HepG2 (cell line): Measurements from ENCODE around the gene PPFIA3. TPM values are rescaled to one million over a fixed set of nuclear protein-coding genes. Genes with fewer than 3 reads are reported as not detected.
A peak's percentile ranks its signal among the peaks of the same experiment; 100 is the strongest.

Source experiments
- AGO2 ChIP-seq: fragments of 200-400 bp; formaldehyde crosslinking; optimal IDR thresholded peaks from 2 replicates; pipeline ENCODE3; 2017; ENCODE audit warnings: mild to moderate bottlenecking, low read depth, low read length, moderate library complexity
- DBP ChIP-seq: sonication (generic); formaldehyde crosslinking; IDR thresholded peaks from 2 replicates; pipeline ENCODE4 v1.4.0; 2020; ENCODE audit warnings: missing genetic modification reagents; ENCODE audit errors: not compliant biosample characterization
- FOXK2 ChIP-seq: fragments of 450-650 bp; IDR thresholded peaks from 2 replicates; pipeline ENCODE4 v1.6.1; 2016
- KDM5B ChIP-seq: sonication (generic); formaldehyde crosslinking; IDR thresholded peaks from 2 replicates; pipeline ENCODE4 v1.4.0; 2020; ENCODE audit warnings: missing genetic modification reagents, mild to moderate bottlenecking, borderline replicate concordance
- POGZ ChIP-seq: sonication (generic); formaldehyde crosslinking; IDR thresholded peaks from 2 replicates; pipeline ENCODE4 v1.4.0; 2020; ENCODE audit warnings: mild to moderate bottlenecking, missing genetic modification reagents
- RELA ChIP-seq: sonication (generic); formaldehyde crosslinking; IDR thresholded peaks from 2 replicates; pipeline ENCODE4 v1.4.0; 2020; ENCODE audit warnings: missing genetic modification reagents
- RXRA ChIP-seq: sonication (generic); formaldehyde crosslinking; IDR thresholded peaks from 2 replicates; pipeline ENCODE4 v1.5.1; 2020; ENCODE audit warnings: missing genetic modification reagents
- SALL2 ChIP-seq: sonication (generic); formaldehyde crosslinking; IDR thresholded peaks from 2 replicates; pipeline ENCODE4 v1.8.1; 2023; ENCODE audit warnings: mild to moderate bottlenecking, missing genetic modification reagents, inconsistent platforms
- ZBTB38 ChIP-seq: sonication (generic); formaldehyde crosslinking; IDR thresholded peaks from 2 replicates; pipeline ENCODE4 v1.5.1; 2020; ENCODE audit warnings: mild to moderate bottlenecking, missing genetic modification reagents
- ZNF207 ChIP-seq: fragments of 450-650 bp; IDR thresholded peaks from 2 replicates; pipeline ENCODE4 v1.6.1; 2016; ENCODE audit warnings: antibody characterized with exemption, borderline replicate concordance
- ZNF33A ChIP-seq: sonication (generic); formaldehyde crosslinking; IDR thresholded peaks from 2 replicates; pipeline ENCODE4 v1.5.1; 2020; ENCODE audit warnings: missing genetic modification reagents, mild to moderate bottlenecking, moderate library complexity, borderline replicate concordance
- ZNF441 ChIP-seq: sonication (generic); formaldehyde crosslinking; IDR thresholded peaks from 2 replicates; pipeline ENCODE4 v1.7.0; 2021; ENCODE audit warnings: missing genetic modification reagents, borderline replicate concordance
- ZNF576 ChIP-seq: sonication (generic); formaldehyde crosslinking; IDR thresholded peaks from 2 replicates; pipeline ENCODE4 v1.4.0; 2020; ENCODE audit warnings: mild to moderate bottlenecking, missing genetic modification reagents
- ZNF605 ChIP-seq: sonication (generic); formaldehyde crosslinking; IDR thresholded peaks from 2 replicates; pipeline ENCODE4 v1.8.0; 2022; ENCODE audit warnings: mild to moderate bottlenecking, missing genetic modification reagents
- ZNF616 ChIP-seq: sonication (generic); formaldehyde crosslinking; IDR thresholded peaks from 2 replicates; pipeline ENCODE4 v1.5.0; 2020; ENCODE audit warnings: low read depth, mild to moderate bottlenecking, missing genetic modification reagents
- ZNF724P ChIP-seq: sonication (generic); formaldehyde crosslinking; IDR thresholded peaks from 2 replicates; pipeline ENCODE4 v1.8.0; 2022; ENCODE audit warnings: missing genetic modification reagents, borderline replicate concordance
- ZNF761 ChIP-seq: sonication (generic); formaldehyde crosslinking; conservative IDR thresholded peaks from 2 replicates; pipeline ENCODE4 v1.4.0; 2020; ENCODE audit warnings: mild to moderate bottlenecking, missing genetic modification reagents
- ZSCAN9 ChIP-seq: IDR thresholded peaks from 2 replicates; pipeline ENCODE4 v1.6.1; 2016; ENCODE audit warnings: borderline replicate concordance
- polyA plus RNA-seq, 8 experiments: library from polyadenylated mRNA; depleted of rRNA in 3 of 8; stranded (reverse) in 7 of 8; unstranded in 1 of 8; fragments of >200 nt; fragmentation: Illumina TruSeq in 4 of 8; extraction: Trizol in 4 of 8; gene quantifications; 2 replicates each; pipeline versions ENCODE4 v1.2.1 to v1.2.3, GENCODE V29; 2011 to 2016; ENCODE audit warnings: low read depth in 4 of 8, missing spikeins in 1 of 8, mixed read lengths in 1 of 8; ENCODE audit not compliant: insufficient read depth in 1 of 8
- total RNA-seq, 5 experiments: library from RNA; depleted of rRNA; stranded (reverse); fragments of >200 nt; fragmentation: Illumina TruSeq; extraction: Trizol; gene quantifications; 2 replicates each; pipeline ENCODE4 v1.2.3, GENCODE V29; 2016; ENCODE audit warnings: low read depth in 1 of 5
- TF ChIP-seq, protein P1 (sequence below): sonication (generic); formaldehyde crosslinking; IDR thresholded peaks from 2 replicates; pipeline ENCODE4 v1.4.0; 2020; ENCODE audit warnings: missing genetic modification reagents, borderline replicate concordance
- TF ChIP-seq, protein P2 (sequence below): sonication (generic); formaldehyde crosslinking; conservative IDR thresholded peaks from 2 replicates; pipeline ENCODE4 v1.8.0; 2022; ENCODE audit warnings: low read depth, missing genetic modification reagents

Gene PPFIA3
- total and polyA plus RNA-seq, 2 of the 13 experiments (the other 11 are each of a cell fraction or from before 2014, with no cell fraction given): 6.7 to 8.6 TPM

DNA sequence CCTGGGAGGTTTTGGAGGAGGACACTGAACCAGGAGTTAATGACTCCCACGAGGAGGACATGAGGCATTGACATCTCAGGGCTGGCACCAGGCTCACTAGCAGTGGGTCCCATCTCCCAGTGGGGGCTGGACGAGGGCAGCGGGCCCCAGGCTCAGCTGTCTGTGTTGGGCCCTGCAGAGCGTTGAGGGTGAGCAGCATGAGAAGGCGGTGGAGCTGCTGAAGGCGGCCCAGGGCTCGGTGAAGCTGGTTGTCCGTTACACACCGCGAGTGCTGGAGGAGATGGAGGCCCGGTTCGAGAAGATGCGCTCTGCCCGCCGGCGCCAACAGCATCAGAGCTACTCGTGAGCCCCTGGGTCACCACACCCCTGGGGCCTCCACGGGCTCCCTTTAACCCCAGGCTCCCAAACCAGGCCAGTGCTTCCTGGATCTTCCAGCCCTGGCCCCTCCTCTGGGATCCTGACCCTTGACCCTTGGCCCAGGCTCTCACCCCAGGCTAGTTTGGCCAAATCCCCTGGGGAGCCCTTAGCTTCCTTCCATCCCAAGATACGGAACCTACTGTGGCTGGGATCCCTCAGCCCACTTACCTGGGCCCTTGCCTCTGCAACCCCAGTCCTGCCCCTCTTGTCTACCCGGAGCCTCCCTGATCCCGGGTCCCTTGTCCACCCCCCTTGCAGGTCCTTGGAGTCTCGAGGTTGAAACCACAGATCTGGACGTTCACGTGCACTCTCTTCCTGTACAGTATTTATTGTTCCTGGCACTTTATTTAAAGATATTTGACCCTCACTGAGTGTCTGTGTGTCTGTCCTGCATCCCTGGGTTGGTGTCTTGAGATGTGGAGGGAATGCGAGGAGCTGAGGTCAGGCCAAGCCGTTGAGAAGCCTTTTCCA is 1.4 kb upstream of the PPFIA3 start (continued):
- peak; percentile 11 for TF ChIP-seq DBP
- no peak for TF ChIP-seq SALL2 (CRISPR knock-in tag)
- TF ChIP-seq KDM5B (CRISPR knock-in tag): 0 out of 2 replicates have a peak, but pooled peaks have one; percentile 24
- TF ChIP-seq ZNF207: no peak
- peak; percentile 90 for TF ChIP-seq ZBTB38
- TF ChIP-seq, protein P1, sequence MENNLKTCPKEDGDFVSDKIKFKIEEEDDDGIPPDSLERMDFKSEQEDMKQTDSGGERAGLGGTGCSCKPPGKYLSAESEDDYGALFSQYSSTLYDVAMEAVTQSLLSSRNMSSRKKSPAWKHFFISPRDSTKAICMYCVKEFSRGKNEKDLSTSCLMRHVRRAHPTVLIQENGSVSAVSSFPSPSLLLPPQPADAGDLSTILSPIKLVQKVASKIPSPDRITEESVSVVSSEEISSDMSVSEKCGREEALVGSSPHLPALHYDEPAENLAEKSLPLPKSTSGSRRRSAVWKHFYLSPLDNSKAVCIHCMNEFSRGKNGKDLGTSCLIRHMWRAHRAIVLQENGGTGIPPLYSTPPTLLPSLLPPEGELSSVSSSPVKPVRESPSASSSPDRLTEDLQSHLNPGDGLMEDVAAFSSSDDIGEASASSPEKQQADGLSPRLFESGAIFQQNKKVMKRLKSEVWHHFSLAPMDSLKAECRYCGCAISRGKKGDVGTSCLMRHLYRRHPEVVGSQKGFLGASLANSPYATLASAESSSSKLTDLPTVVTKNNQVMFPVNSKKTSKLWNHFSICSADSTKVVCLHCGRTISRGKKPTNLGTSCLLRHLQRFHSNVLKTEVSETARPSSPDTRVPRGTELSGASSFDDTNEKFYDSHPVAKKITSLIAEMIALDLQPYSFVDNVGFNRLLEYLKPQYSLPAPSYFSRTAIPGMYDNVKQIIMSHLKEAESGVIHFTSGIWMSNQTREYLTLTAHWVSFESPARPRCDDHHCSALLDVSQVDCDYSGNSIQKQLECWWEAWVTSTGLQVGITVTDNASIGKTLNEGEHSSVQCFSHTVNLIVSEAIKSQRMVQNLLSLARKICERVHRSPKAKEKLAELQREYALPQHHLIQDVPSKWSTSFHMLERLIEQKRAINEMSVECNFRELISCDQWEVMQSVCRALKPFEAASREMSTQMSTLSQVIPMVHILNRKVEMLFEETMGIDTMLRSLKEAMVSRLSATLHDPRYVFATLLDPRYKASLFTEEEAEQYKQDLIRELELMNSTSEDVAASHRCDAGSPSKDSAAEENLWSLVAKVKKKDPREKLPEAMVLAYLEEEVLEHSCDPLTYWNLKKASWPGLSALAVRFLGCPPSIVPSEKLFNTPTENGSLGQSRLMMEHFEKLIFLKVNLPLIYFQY (CRISPR knock-in tag): no peak
- no peak for TF ChIP-seq ZNF33A
- TF ChIP-seq, protein P2, sequence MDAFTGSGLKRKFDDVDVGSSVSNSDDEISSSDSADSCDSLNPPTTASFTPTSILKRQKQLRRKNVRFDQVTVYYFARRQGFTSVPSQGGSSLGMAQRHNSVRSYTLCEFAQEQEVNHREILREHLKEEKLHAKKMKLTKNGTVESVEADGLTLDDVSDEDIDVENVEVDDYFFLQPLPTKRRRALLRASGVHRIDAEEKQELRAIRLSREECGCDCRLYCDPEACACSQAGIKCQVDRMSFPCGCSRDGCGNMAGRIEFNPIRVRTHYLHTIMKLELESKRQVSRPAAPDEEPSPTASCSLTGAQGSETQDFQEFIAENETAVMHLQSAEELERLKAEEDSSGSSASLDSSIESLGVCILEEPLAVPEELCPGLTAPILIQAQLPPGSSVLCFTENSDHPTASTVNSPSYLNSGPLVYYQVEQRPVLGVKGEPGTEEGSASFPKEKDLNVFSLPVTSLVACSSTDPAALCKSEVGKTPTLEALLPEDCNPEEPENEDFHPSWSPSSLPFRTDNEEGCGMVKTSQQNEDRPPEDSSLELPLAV: no peak
- no peak for TF ChIP-seq FOXK2
- no peak for TF ChIP-seq ZNF616 (CRISPR knock-in tag)
- no peak for TF ChIP-seq RELA (CRISPR knock-in tag)
- no peak for TF ChIP-seq ZNF761 (CRISPR knock-in tag)
- no peak for TF ChIP-seq ZNF441 (CRISPR knock-in tag)
- TF ChIP-seq ZSCAN9 (CRISPR knock-in tag): no peak
- TF ChIP-seq AGO2: peak; percentile 35
- TF ChIP-seq RXRA (CRISPR knock-in tag): no peak
- TF ChIP-seq POGZ (CRISPR knock-in tag): no peak
- 0 out of 2 replicates have a peak, but pooled peaks have one; percentile 9 for TF ChIP-seq ZNF605 (CRISPR knock-in tag)
- no peak for TF ChIP-seq ZNF576 (CRISPR knock-in tag)
- TF ChIP-seq ZNF724P (CRISPR knock-in tag): 0 out of 2 replicates have a peak, but pooled peaks have one; percentile 51
